ENCODE results near the gene SMIM32.

Gene SMIM32

DNA sequence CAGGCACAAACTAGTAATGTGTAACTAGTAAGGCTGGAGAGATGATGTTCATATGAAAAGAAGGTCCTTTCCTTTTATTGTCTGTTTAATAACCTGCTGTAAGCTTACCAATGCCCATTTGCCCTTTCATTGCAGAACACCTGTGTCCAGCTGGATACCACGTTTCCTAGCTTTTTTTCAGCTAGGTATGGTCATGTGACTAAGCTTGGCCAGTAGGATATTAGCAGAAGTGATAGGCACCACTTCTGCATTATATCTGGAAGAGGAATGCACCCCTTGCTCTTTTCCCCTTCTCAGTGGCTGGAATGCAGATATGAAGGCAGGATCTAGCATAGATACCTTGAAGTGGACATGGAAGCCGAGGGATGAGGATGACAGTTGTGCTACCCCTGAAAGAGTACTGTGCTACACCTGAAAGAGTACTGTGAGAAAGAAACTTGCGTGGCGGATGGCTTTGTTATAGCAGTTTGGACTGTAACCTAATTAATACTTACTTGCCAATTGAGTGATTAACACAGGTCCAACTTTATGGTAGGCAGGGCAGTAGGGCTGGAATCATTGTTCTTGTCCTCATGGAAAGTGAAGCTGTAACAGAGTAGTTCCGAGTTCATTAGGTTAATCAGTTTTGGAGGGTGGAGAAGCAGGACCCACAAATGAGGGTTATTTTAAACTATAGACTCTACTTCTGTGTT, 6.8 kb downstream of the SMIM32 start:
- DNase-seq, result no peak

DNA sequence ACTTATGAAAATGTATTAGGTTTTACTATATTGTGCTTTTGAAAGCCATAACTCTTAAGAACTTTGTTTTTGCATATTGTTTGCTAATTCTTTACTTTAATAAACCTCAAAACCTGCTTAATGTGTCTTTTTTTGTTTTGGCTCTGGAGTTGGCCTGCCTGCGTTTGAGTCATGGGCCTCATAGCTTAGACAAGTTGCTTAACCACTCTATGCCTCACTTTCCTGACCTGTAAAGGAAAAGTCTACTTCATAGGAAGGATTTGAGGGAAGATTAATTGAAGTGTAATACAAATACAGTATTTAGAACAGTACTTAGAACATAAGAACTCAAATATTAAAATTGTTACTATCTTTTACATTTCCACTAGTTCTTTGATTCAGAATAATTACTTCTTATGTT, 10.3 kb downstream of the SMIM32 start:
- DNase-seq, result no peak

DNA sequence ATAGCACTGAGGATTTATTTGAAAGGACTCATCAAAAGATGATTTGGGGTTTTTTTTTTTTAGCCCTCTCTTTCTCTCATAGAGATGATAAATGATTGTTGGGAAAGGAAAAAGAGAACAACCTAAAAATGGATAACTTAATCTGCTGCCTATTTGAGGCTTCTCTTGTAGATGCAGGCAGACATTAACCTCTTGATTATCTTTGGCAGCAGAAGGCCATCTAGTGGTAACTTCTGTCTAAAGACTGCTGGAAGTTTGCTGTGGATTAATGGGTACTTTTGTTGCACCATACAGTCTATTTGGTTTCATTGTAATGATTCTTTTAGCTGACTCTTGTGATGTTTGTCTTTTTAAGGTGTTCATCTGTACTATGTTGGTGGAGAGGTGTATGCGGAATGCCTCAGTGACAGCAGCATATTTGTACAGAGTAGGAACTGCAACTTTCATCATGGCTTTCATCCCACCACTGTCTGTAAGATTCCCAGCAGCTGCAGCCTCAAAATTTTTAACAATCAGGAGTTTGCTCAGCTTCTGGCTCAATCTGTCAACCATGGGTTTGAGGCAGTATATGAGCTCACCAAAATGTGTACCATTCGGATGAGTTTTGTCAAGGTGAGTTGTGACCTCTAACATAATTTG, 18.8 kb downstream of the SMIM32 start:
- DNase-seq, result no peak

DNA sequence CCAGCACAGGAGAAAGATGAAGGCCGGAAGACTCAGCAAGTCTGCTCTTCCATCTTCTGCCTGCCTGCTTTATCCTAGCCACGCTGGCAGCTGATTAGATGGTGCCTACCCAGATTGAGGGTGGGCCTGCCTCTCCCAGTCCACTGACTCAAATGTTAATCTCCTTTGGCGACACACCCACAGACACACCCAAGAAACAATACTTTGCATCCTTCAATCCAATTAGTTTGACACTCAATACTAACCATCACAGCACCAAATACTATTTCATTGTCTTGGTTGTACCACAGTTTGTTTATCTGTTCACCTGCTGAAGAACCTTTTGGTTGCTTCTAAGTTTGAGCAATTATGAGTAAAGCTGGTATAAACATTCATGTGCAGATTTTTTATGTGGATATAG, 23.7 kb downstream of the SMIM32 start:
- no peak for DNase-seq

DNA sequence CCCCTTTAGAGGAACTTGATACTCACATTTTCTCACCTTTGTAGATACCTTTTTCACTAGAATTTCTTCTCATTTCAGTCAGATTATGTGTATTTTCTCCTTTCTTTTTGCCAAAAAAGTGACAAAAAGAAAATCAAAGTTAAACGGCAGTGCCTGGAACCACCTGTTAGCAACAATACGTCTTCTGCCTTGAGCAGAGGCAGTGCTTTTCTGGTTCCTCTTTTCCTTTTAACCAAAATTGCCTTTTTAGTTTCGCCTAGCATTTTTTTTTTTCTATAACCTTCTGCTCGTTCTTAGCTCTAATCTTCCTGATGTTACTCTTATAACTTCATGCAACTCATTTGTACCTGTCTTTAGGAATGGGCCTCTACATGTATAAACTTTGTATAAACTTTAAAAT, 26.1 kb downstream of the SMIM32 start:
- no peak for DNase-seq

DNA sequence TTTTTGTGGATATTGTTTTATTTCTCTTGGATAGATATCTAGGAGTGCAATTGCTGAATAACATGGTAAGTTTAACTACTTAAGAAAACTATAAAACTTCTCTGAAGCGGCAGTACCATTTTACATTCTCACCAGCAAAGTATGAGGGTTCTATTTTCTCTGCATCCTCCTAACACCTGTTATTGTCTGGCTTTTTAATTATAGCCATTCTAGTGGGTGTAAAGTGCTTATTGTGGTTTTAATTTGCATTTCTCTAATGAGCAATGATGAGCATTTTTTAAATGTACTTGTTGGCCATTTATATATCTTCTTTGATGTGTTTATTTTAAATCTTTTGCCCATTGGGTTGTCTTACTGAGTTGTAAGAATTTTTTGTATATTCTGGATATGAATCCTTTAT, 28.7 kb downstream of the SMIM32 start:
- DNase-seq, result no peak

DNA sequence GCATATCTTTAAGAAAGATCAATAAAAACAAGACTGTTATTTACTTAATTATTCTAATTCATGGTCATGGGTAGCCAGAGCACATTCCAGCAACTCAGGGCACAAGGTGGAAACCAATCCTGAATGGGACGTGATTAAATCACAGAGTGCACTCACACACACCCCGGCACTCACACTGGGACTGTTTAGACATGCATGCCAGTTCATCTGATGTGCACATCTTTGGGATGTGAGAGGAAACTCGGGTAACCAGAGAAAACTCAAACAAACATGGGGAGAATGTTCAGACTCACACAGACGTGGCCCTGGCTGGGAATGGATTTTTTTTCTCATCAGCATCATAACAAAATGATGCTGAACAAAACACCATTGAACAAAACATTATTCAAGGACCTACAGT, 31.0 kb downstream of the SMIM32 start:
- DNase-seq, result no peak

DNA sequence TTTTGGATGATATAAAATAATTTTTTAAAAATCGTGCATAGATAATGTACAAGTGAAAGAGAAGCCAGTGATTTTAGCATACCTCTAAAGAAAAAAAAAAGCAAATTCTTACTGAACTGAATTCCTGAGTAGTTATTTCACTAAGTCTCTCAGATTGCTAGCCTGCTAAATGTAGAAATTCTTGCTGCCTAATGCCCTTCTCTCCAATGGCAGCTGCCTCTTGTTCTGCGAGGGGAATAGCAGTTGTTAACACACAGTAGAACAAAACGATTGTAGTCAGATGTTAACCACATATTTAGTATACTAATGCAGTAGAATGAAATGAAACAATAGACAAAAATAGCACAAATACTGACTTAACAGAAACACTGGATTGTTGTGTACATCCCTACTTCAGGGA, 33.5 kb downstream of the SMIM32 start:
- no peak for DNase-seq

DNA sequence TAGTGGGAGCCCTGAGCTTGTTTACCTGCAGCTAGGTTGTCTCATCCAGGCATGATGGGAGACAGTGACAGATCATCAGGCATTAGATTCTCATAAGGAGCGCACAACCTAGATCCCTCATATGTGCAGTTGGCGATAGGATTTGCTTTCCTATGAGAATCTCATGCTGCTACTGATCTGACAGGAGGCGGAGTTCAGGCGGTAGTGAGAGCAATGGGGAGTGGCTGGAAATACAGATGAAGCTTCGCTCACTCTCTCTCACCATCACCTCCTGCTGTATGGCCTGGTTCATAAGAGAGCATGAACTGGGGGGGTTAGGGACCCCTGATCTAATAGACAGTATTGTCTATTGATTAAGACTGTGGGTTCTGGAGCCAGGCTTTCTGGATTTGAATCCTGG, 35.4 kb downstream of the SMIM32 start:
- no peak for DNase-seq

DNA sequence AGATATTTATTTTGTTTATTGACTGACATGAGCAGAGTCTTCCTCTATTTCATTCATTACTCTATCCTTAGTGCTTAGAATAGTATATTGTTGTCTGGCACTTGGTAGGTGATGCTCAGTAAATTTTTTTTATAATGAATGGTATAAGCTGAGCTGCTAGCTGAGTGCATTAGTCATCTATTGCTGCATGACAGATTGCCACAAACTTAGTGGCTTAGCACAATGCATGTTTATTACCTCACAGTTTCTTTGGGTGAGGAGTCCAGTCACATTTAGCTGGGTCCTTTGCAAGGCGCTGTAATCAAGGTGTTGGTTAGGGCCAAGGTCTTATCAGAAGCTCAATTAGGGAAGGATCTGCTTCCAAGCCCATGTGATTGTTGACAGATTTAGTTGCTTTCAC, 37.2 kb downstream of the SMIM32 start:
- no peak for DNase-seq

DNA sequence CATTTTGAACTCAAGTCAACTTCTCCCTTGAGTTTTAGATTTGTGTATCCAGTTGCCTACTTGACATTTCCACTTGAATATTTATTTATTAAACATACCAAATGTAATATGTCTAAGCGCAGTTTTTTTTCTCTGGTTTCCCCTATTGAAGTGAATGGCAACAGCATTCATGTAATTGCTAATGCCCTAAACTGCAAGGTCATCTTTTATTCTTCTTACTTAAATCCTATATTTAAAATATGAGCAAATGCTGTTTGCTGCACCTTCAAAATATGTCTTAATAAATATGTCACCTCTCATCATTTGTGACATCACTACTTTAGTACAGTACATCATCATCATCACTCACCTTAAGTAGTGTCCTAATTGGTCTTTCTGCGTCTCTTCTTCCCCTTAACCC, 37.9 kb downstream of the SMIM32 start:
- no peak for DNase-seq

DNA sequence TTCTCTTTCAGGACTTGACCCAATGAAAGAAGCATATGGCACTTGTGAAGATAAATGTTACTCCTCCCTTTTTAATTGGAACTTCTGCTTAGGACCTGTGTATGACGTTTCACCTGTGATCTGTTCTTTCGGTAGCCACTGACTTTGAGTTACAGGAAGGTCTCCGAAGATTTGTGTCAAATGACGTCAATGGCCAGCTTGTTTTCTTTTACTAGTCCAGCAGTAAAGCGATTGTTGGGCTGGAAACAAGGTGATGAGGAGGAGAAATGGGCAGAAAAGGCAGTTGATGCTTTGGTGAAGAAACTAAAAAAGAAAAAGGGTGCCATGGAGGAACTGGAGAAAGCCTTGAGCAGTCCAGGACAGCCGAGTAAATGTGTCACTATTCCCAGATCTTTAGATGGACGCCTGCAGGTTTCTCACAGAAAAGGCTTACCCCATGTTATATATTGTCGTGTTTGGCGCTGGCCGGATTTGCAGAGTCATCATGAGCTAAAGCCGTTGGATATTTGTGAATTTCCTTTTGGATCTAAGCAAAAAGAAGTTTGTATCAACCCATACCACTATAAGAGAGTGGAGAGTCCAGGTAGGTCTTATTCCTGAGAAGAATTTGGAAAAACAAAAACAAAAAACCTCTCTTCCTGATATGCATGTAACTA, 39.3 kb downstream of the SMIM32 start:
- DNase-seq, result no peak

DNA sequence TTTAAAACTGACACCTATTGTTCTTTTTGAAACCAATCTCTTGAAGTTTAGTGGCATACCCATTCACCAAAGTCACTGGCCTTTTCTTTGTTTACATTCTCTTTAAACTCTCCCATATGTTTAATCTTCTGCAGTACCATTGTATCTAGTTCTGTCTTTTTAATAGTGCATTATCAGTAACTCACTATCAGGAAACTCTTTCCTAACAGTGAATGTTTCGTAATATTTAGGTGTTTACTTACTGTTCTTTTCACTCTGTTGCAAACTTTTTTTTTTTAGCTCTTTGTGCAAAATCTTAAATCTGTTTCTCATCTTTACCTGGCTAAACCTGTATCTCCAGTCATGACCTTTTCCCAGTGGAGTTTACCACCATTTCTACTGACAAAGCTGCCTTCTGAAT, 43.1 kb downstream of the SMIM32 start:
- DNase-seq, result no peak

DNA sequence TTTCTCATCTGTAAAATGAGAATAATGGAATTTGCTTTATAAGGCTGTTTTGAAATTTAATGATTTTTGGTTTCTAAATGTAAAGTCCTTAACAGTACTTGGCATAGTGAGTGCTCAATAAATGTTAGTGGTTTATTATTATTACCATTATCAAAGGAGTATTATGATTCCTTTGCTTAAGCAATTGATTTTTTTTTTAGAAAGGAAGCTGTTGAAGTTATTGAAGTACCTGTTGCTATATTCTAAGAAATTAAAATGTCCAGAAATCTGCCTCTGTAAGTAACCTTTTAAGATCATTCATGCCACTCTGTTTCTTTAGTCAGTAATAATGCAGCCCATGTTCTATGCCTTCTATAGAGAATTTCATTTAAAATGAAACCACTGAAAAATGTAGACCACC, 45.3 kb downstream of the SMIM32 start:
- DNase-seq, result no peak

DNA sequence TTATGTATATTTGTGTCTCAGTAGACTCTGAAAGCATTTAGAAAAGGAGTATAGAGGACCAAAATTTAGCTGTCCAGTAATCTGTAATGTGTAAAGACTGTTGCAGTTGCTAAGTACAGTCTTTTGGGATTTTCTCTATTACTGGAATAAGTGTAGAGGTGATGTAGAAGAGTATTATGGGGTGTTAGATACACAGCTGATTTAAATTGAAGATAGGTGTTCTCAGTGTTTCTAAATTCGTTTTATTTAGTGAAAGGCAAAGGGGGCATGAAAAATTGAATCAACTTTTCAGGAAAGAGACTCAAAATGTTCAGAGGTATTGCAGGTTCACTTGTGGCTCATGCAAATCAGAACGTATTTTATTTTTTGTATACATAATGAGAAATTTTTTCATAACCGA, 46.8 kb downstream of the SMIM32 start:
- DNase-seq, result no peak

DNA sequence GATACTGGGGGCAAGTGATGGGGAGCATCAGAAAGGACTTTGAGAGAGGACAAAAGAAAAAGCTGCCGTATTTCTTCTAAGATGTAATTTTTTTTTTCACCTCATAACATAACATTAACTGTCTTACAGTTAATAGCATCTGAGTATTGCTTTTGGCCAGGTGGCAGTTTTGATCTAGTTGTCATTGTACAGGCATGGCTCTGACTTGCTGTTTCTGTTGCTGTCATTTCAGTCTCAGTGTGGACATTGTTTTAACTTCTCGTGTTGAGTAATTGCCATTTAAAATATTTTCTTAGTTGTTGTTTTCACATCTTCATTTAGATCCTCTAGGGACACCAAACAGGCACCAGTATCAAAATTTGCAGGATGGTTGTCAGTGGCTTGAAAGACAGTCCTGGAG, 47.9 kb downstream of the SMIM32 start:
- DNase-seq, result no peak

DNA sequence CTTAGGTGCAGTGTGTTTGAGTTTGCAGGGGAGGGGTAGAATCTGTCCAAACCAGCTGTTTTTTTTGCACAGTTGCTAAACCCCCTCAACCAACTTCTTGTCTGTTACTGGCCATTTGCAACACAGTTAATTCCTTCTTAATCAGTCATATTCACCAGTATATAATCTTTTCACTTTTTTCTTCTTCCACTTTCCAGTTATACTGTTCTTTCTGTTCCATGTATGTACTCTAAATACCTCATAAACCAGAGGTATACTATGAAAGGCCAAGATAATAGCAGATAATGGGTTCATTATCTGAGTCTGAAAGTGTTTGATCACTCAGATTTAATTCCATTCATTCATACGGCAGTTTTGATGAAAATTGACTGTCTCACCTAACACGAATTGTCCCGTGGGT, 49.2 kb downstream of the SMIM32 start:
- no peak for DNase-seq

DNA sequence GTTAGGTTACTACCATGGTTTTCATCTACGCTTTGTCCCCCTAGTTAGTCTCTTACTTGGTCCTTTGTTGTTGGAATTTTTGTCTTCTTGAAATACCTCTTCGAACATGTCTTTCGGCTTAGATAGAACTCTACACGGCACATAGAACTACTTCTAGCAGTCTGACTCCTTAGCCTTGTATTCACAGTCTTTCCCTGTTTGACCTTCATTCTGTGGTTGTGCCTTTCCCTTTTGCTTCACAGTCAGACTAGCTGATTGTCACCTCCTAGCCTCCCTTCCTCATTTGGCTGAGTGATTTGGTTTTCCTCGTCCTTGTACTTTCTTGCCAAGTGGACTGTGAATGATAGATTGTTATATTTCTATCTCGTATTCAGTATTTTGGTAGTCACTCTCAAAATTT, 49.6 kb downstream of the SMIM32 start:
- DNase-seq, result no peak

DNA sequence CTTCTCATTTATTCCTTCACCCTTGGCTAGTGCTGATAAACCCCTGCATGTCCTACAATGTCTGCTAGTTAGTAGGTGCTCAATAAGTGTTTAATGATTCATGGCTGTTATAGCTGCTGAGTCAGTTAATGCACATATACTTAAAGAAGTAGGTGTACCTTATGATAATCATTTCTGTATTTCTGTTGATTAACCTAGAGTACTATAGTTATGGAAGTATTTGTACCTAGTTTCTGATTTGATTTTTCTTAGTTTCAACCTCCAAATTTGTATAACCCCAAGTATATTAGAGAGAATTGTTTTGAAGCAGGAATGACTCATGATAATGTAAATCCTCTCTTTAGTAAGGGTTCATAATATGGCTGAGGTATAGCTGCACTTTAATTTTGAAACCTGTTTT, 51.4 kb downstream of the SMIM32 start:
- DNase-seq, result no peak

Data from NCI-H1092 (cell line).